ENCODE results near the gene CNTNAP2.

CNTNAP2 gene

DNA sequence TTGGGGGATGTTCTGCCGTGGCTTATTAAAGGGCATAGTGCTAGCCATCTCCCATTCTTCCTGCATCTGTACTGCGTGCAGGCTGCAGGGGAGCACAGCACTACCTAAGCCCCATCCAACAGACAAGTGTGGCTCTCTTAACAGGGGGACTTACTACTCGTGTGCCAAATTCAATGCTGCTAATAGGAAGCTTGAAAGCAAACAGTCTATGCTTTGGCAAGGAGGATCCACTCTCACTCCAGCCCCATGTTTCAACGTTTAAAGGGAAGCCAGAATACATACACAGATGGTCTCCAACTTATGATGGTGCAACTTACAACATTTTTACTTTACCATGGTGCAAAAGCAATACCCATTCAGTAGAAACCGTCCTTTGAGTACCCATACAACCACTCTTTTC lies 2245.9 kb downstream of the CNTNAP2 start:
- TF ChIP-seq, protein P1, sequence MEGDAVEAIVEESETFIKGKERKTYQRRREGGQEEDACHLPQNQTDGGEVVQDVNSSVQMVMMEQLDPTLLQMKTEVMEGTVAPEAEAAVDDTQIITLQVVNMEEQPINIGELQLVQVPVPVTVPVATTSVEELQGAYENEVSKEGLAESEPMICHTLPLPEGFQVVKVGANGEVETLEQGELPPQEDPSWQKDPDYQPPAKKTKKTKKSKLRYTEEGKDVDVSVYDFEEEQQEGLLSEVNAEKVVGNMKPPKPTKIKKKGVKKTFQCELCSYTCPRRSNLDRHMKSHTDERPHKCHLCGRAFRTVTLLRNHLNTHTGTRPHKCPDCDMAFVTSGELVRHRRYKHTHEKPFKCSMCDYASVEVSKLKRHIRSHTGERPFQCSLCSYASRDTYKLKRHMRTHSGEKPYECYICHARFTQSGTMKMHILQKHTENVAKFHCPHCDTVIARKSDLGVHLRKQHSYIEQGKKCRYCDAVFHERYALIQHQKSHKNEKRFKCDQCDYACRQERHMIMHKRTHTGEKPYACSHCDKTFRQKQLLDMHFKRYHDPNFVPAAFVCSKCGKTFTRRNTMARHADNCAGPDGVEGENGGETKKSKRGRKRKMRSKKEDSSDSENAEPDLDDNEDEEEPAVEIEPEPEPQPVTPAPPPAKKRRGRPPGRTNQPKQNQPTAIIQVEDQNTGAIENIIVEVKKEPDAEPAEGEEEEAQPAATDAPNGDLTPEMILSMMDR (conservative IDR thresholded peaks at IDR 0.05; ENCODE audit: low read depth, low read length) = no peak
- H3K4me3 ChIP-seq (ENCODE audit: low read depth, low read length) = no peak overlapping the region
- no peak for DNase-seq (ENCODE audit: low read depth)

- no peak for DNase-seq (ENCODE audit: low read depth)
- H3K4me3 ChIP-seq (ENCODE audit: low read depth, low read length) = no peak overlapping the region
- TF ChIP-seq, protein P1 (conservative IDR thresholded peaks at IDR 0.05; ENCODE audit: low read depth, low read length) = no peak
Observed at GRCh38 chr7:148367731-148368475, 2251.3 kb downstream of the CNTNAP2 start.

DNA sequence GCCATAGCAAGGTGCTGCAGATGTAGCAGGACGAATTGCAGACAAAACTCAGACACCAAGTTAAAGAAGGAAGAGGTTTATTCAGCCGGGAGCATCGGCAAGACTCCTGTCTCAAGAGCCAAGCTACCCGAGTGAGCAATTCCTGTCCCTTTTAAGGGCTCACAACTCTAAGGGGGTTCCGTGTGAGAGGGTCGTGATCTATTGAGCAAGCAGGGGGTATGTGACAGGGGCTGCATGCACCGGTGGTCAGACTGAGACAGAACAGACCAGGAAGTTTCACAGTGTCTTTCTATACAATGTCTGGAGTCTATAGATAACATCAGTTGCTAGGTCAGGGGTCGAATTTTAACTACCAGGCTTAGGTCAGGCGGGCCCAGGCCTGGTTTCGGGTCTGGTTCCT lies 2252.0 kb downstream of the CNTNAP2 start:
- TF ChIP-seq, protein P1 (conservative IDR thresholded peaks at IDR 0.05; ENCODE audit: low read depth, low read length) = no peak

GRCh38 chr7:148371280-148371937 lies 2254.8 kb downstream of the CNTNAP2 start:
- DNase-seq (ENCODE audit: low read depth) = no peak
- TF ChIP-seq, protein P1 (conservative IDR thresholded peaks at IDR 0.05; ENCODE audit: low read depth, low read length) = no peak
- H3K4me3 ChIP-seq (ENCODE audit: low read depth, low read length) = no peak overlapping the region

More for the DNA sequence above, 2252.0 kb downstream of the CNTNAP2 start:
- H3K4me3 ChIP-seq (ENCODE audit: low read depth, low read length) = no peak overlapping the region
- no peak for DNase-seq (ENCODE audit: low read depth)

DNA sequence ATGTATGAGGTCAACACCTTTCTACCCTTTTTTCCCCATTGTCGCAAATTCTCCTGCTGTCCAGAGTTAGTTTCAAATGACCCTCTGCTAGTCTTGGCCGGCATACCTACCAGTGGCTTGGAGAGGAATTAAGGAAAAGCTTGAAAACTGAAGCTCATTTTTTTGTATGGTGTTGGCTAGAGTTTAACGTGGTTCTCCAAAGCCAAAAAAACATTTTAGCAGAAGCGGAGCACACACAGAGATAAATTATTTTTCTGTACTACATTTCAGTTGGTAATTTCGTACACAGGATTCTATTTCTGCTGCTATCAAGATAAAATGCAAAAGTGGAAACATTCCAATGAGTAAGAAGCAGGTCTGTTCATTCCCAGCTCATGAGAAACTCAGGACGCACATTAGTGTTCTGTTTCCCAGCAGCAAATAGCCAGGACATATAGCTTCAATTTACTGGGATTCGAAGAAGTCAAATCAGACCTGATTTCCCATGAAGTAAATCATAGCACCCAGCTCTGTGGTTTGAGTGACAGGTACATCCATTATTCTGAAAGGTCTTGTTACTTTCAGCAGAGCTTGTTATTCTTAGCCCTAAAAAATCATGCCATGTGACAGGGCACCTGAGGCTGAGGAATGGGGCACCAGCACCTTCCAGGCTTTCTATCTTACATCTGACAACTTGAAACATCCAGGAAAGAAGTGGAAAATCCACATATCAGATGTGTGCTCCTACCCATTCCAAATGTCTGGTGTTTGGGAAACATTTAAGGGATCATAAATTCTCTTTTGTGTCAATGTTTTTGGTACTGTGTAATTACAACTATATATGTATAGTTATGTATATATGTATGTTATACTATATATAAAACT lies 2258.0 kb downstream of the CNTNAP2 start:
- TF ChIP-seq, protein P1 (conservative IDR thresholded peaks at IDR 0.05; ENCODE audit: low read depth, low read length) = no peak
- DNase-seq (ENCODE audit: low read depth) = no peak
- H3K4me3 ChIP-seq (ENCODE audit: low read depth, low read length) = no peak overlapping the region

GRCh38 chr7:148379677-148380076 lies 2263.1 kb downstream of the CNTNAP2 start:
- no peak for DNase-seq (ENCODE audit: low read depth)
- H3K4me3 ChIP-seq (ENCODE audit: low read depth, low read length) = no peak overlapping the region
- TF ChIP-seq, protein P1 (conservative IDR thresholded peaks at IDR 0.05; ENCODE audit: low read depth, low read length) = no peak

Measured in choroid plexus epithelial cell (primary cell).